ENCODE results near the gene CYP27A1. TPM values are rescaled to one million over a fixed set of nuclear protein-coding genes. Genes with fewer than 3 reads are reported as not detected.
A peak's percentile ranks its signal among the peaks of the same experiment; 100 is the strongest.

Gene CYP27A1
- total and polyA plus RNA-seq, 2 of the 4 experiments (the other 2 are of a cell fraction): 5.2 to 5.3 TPM

- BruUV-seq (replicated peaks): no TSS peak
- peak overlapping the region; percentile 97 for H3K23ac ChIP-seq (ENCODE audit: low read depth, low read length)
- in situ Hi-C loops (cut with MboI; ENCODE audit: low sequenced_read_pairs): no loop called here
- peak overlapping the region; percentile 51; the same call in 1 of the 2 replicates for H3K4me2 ChIP-seq (ENCODE audit: low read depth, low read length)
- ChIA-PET POLR2A (ENCODE audit: unreplicated experiment) (interaction anchor here (0.6 kb wide), 1 partner anchor 734 kb away, joined by 3 read pairs; no protein-coding TSS in a partner anchor), CTCF (interaction anchor here (0.6 to 0.7 kb wide), 2 partner anchors 21 to 22 kb away, joined by 3 read pairs; no protein-coding TSS in a partner anchor)
- H3K9ac ChIP-seq (ENCODE audit: low read depth, low read length): no peak overlapping the region
- DNase-seq: peak; percentile 93
- WGBS, 2 experiments (ENCODE audit: extremely low coverage in 2 of 2, insufficient read length in 1 of 2): no CpG with 5 or more reads among the region's 6 CpGs
- peak overlapping the region; percentile 94 for H2AK5ac ChIP-seq (ENCODE audit: low read depth, low read length)
- H3K14ac ChIP-seq (replicated peaks; ENCODE audit: low read depth, low read length): peak overlapping the region; percentile 90
- peak overlapping the region; percentile 88 for H3K4ac ChIP-seq (ENCODE audit: low read depth, low read length)
- no peaks in the 10 kb centered on the region for H3K9me3 ChIP-seq (ENCODE audit: control insufficient read depth, insufficient read depth, low read length)
- peak overlapping the region; percentile 75 for H2BK120ac ChIP-seq (ENCODE audit: low read depth, low read length)
- H2AFZ ChIP-seq (replicated peaks; ENCODE audit: low read length, poor library complexity): no peak overlapping the region
- H4K91ac ChIP-seq (ENCODE audit: insufficient read depth, low read depth, low read length): peak overlapping the region; percentile 76
- peak overlapping the region; percentile 99; the same call in 1 of the 2 replicates for H3K27ac ChIP-seq (ENCODE audit: insufficient read depth, low read length)
- peaks cover 32 to 76% of the 10 kb centered on the region in 2 experiments for H3K79me1 ChIP-seq (ENCODE audit: low read depth in 1 of 2, low read length in 2 of 2)
- dilution Hi-C loops (cut with HindIII; ENCODE audit: low sequenced_read_pairs, unreplicated experiment): no loop called here
- H2BK15ac ChIP-seq (ENCODE audit: low read depth, low read length): peak overlapping the region; percentile 42; the same call in 2 of the 3 replicates
- H3K56ac ChIP-seq (ENCODE audit: extremely low read depth, insufficient read depth, low read length): peak overlapping the region; percentile 29; the same call in 1 of the 2 replicates
- H3K4me3 ChIP-seq (ENCODE audit: insufficient read depth, low read depth, low read length): no peak overlapping the region
- intact Hi-C loops (cut with micrococcal nuclease): loop anchor here (5.0 kb wide), 1 partner anchor 74 kb away; no protein-coding TSS in a partner anchor
- ATAC-seq (ENCODE audit: low read depth): no peak
- H3K27me3 ChIP-seq (ENCODE audit: control insufficient read depth, insufficient read depth, low read length): no peaks in the 10 kb centered on the region
- peak overlapping the region; percentile 90 for H2BK5ac ChIP-seq (ENCODE audit: low read depth, low read length, poor library complexity, severe bottlenecking)
- peak overlapping the region; percentile 96 for H2BK20ac ChIP-seq (ENCODE audit: low read depth, low read length)
- H3K9me1 ChIP-seq (ENCODE audit: insufficient read depth, low read length): peaks cover 21% of the 10 kb centered on the region
- peaks cover 3% of the 10 kb centered on the region; the same call in 1 of the 2 replicates for H4K20me1 ChIP-seq (ENCODE audit: insufficient read depth, low read length)
- H3K36me3 ChIP-seq (ENCODE audit: control insufficient read depth, insufficient read depth, low read length): peaks cover 11% of the 10 kb centered on the region
- TF ChIP-seq RAD21 (IDR thresholded peaks at IDR 0.05; ENCODE audit: low read length) (no peak), BHLHE40 (IDR thresholded peaks at IDR 0.05; ENCODE audit: low read depth, low read length) (peak; percentile 58), CEBPB (IDR thresholded peaks at IDR 0.05; ENCODE audit: low read depth, low read length) (peak; percentile 98), MAFK (IDR thresholded peaks at IDR 0.05; ENCODE audit: low read depth, low read length) (no peak), MXI1 (IDR thresholded peaks at IDR 0.05; ENCODE audit: borderline replicate concordance, low read depth, low read length) (no peak)
- peak overlapping the region; percentile 43 for H4K5ac ChIP-seq (ENCODE audit: low read depth, low read length)
- peak overlapping the region; percentile 92 for H2AK9ac ChIP-seq (replicated peaks; ENCODE audit: low read depth, low read length, poor library complexity)
- H3K18ac ChIP-seq (ENCODE audit: low read depth, low read length): peak overlapping the region; percentile 99; the same call in 1 of the 2 replicates
- peak overlapping the region; percentile 82 to 88; a peak in 3 of 4 replicates for H4K8ac ChIP-seq (ENCODE audit: low read depth in 2 of 2, low read length in 2 of 2)
- peaks cover 20% of the 10 kb centered on the region for H3K4me1 ChIP-seq (ENCODE audit: control insufficient read depth, insufficient read depth, low read length)
These were observed 48.6 kb upstream of the CYP27A1 start for GRCh38 chr2:218733171-218734021.

Measured in IMR-90 (cell line).